ENCODE data around the gene CEACAM1. TPM values are rescaled to one million over a fixed set of nuclear protein-coding genes. Genes with fewer than 3 reads are reported as not detected.

CEACAM1 gene
- total and polyA plus RNA-seq, 2 experiments from 2014 or later = 0.63 to 3.0 TPM

- no peak overlapping the region for H2AFZ ChIP-seq
- TF ChIP-seq ZNF114 (CRISPR knock-in tag; IDR thresholded peaks at IDR 0.05) (no peak), ZNF462 (CRISPR knock-in tag; IDR thresholded peaks at IDR 0.05) (0 out of 2 replicates have a peak, but pooled peaks have one; percentile 14), CTCF (conservative IDR thresholded peaks at IDR 0.05; ENCODE audit: low read depth in 2 of 2) (no peak)
- Mint-ChIP-seq H3K9me3 (peaks cover 2% of the 10 kb centered on the region; the same call in 1 of the 3 replicates), H3K36me3 (ENCODE audit: low read depth) (peaks cover 3% of the 10 kb centered on the region), H3K27ac (peak overlapping the region; percentile 94), H3K4me1 (peaks cover 54% of the 10 kb centered on the region), H3K4me3 (peak overlapping the region; percentile 37; the same call in 2 of the 3 replicates), H3K27me3 (ENCODE audit: insufficient read depth, low read depth, poor library complexity) (peaks cover 4% of the 10 kb centered on the region)
- H4K20me1 ChIP-seq (replicated peaks; ENCODE audit: insufficient read depth) = no peaks in the 10 kb centered on the region
- H3K27ac ChIP-seq (ENCODE audit: low read depth) = peak overlapping the region; percentile 98
- peak; percentile 70 for DNase-seq (ENCODE audit: low spot score)
- H3K36me3 ChIP-seq (ENCODE audit: insufficient read depth) = no peaks in the 10 kb centered on the region
- H3K27me3 ChIP-seq (ENCODE audit: insufficient read depth) = no peaks in the 10 kb centered on the region
- peak; percentile 20 for ATAC-seq
- H3K4me3 ChIP-seq = peak overlapping the region; percentile 31
- H3K79me2 ChIP-seq (replicated peaks; ENCODE audit: insufficient read depth) = no peaks in the 10 kb centered on the region
- H3F3A ChIP-seq (replicated peaks; ENCODE audit: low read depth) = peaks cover 16% of the 10 kb centered on the region
- peak overlapping the region; percentile 35 for H3K4me2 ChIP-seq
- H3K4me1 ChIP-seq (ENCODE audit: insufficient read depth) = peaks cover 58% of the 10 kb centered on the region
- no peaks in the 10 kb centered on the region for H3K9me2 ChIP-seq (ENCODE audit: insufficient read depth)
Observed at GRCh38 chr19:42475366-42475765, 52.9 kb downstream of the CEACAM1 start.

- Histone ChIP-seq H3K36me3 (ENCODE audit: insufficient read depth) (no peaks in the 10 kb centered on the region), H3K4me3 (no peak overlapping the region), H3K4me1 (ENCODE audit: insufficient read depth) (peaks cover 58% of the 10 kb centered on the region), H3K27me3 (ENCODE audit: insufficient read depth) (no peaks in the 10 kb centered on the region), H3K27ac (ENCODE audit: low read depth) (peak overlapping the region; percentile 98), H4K20me1 (replicated peaks; ENCODE audit: insufficient read depth) (no peaks in the 10 kb centered on the region), H3F3A (replicated peaks; ENCODE audit: low read depth) (peaks cover 16% of the 10 kb centered on the region), H3K79me2 (replicated peaks; ENCODE audit: insufficient read depth) (no peaks in the 10 kb centered on the region), H3K9me2 (ENCODE audit: insufficient read depth) (no peaks in the 10 kb centered on the region), H2AFZ (no peak overlapping the region), H3K4me2 (peak overlapping the region; percentile 35)
- Mint-ChIP-seq H3K9me3 (peaks cover 2% of the 10 kb centered on the region; the same call in 1 of the 3 replicates), H3K4me3 (peak overlapping the region; percentile 1; the same call in 1 of the 3 replicates), H3K27me3 (ENCODE audit: insufficient read depth, low read depth, poor library complexity) (peaks cover 4% of the 10 kb centered on the region), H3K4me1 (peaks cover 54% of the 10 kb centered on the region), H3K27ac (peak overlapping the region; percentile 93), H3K36me3 (ENCODE audit: low read depth) (peaks cover 3% of the 10 kb centered on the region)
- DNase-seq (ENCODE audit: low spot score) (no peak), ATAC-seq (peak; percentile 11; the same call in 2 of the 3 replicates)
- TF ChIP-seq STAT1 (IDR thresholded peaks at IDR 0.05; ENCODE audit: unreplicated experiment) (no peak), CTCF (conservative IDR thresholded peaks at IDR 0.05; ENCODE audit: low read depth in 2 of 2) (no peak), ZNF114 (CRISPR knock-in tag; IDR thresholded peaks at IDR 0.05) (no peak)
Observed at GRCh38 chr19:42474743-42475142, 53.5 kb downstream of the CEACAM1 start.

All from GM23338 (cell line).